Nephron progenitor cell (in vitro differentiated cells): ENCODE data around the gene NDOR1.

Experiments used
- DNase-seq: peaks from one replicate; pipeline ENCODE4 v3.0.0; 2021
- H3K27ac Mint-ChIP-seq: 2 replicates; pipeline ENCODE4 v1.8.0; 2021; ENCODE audit warnings: mild to moderate bottlenecking, moderate library complexity, mixed read lengths
- H3K27me3 Mint-ChIP-seq: 2 replicates; pipeline ENCODE4 v1.8.0; 2021; ENCODE audit warnings: mild to moderate bottlenecking, low read depth, mixed read lengths; ENCODE audit not compliant: poor library complexity
- H3K36me3 Mint-ChIP-seq: 2 replicates; pipeline ENCODE4 v1.8.0; 2021; ENCODE audit warnings: low read depth, mixed read lengths
- H3K4me1 Mint-ChIP-seq: 2 replicates; pipeline ENCODE4 v1.8.0; 2021; ENCODE audit warnings: mixed read lengths
- H3K4me3 Mint-ChIP-seq: 2 replicates; pipeline ENCODE4 v1.8.0; 2021; ENCODE audit warnings: mild to moderate bottlenecking, moderate library complexity, mixed read lengths
- H3K9me3 Mint-ChIP-seq: 2 replicates; pipeline ENCODE4 v1.8.0; 2021; ENCODE audit warnings: mild to moderate bottlenecking, moderate library complexity, mixed read lengths
- CTCF ChIP-seq: fragments of 200-600 bp; sonication (generic); IDR thresholded peaks from 2 replicates; pipeline ENCODE4 v1.5.0; 2021; ENCODE audit warnings: antibody characterized with exemption

Gene NDOR1

GRCh38 chr9:137163805-137164204, 41.7 kb upstream of the NDOR1 start:
- Mint-ChIP-seq H3K4me3 (peak overlapping the region; percentile 71), H3K27me3 (peaks cover 100% of the 10 kb centered on the region), H3K4me1 (no peaks in the 10 kb centered on the region), H3K36me3 (no peaks in the 10 kb centered on the region), H3K27ac (no peak overlapping the region), H3K9me3 (no peaks in the 10 kb centered on the region)
- DNase-seq, result no peak
- TF ChIP-seq CTCF, result no peak

- H3K4me1 Mint-ChIP-seq, result no peaks in the 10 kb centered on the region
- H3K4me3 Mint-ChIP-seq, result no peak overlapping the region
- DNase-seq, result no peak
- H3K36me3 Mint-ChIP-seq, result no peaks in the 10 kb centered on the region
- H3K27me3 Mint-ChIP-seq, result peaks cover 95% of the 10 kb centered on the region
- no peaks in the 10 kb centered on the region for H3K9me3 Mint-ChIP-seq
- TF ChIP-seq CTCF, result no peak
- H3K27ac Mint-ChIP-seq, result no peak overlapping the region
These were observed 40.9 kb upstream of the NDOR1 start for GRCh38 chr9:137164370-137165249.

GRCh38 chr9:137165250-137165836, 40.2 kb upstream of the NDOR1 start:
- Mint-ChIP-seq H3K27ac (no peak overlapping the region), H3K4me1 (no peaks in the 10 kb centered on the region), H3K9me3 (no peaks in the 10 kb centered on the region), H3K27me3 (peaks cover 94% of the 10 kb centered on the region), H3K36me3 (no peaks in the 10 kb centered on the region), H3K4me3 (no peak overlapping the region)
- no peak for DNase-seq
- no peak for TF ChIP-seq CTCF

GRCh38 chr9:137166380-137167229, 38.9 kb upstream of the NDOR1 start:
- no peak for TF ChIP-seq CTCF
- H3K4me3 Mint-ChIP-seq, result no peak overlapping the region
- H3K4me1 Mint-ChIP-seq, result no peaks in the 10 kb centered on the region
- DNase-seq, result no peak
- no peaks in the 10 kb centered on the region for H3K9me3 Mint-ChIP-seq
- H3K27me3 Mint-ChIP-seq, result peaks cover 94% of the 10 kb centered on the region
- H3K36me3 Mint-ChIP-seq, result no peaks in the 10 kb centered on the region
- no peak overlapping the region for H3K27ac Mint-ChIP-seq

GRCh38 chr9:137167277-137167746, 38.2 kb upstream of the NDOR1 start:
- peaks cover 94% of the 10 kb centered on the region for H3K27me3 Mint-ChIP-seq
- H3K9me3 Mint-ChIP-seq, result no peaks in the 10 kb centered on the region
- H3K4me1 Mint-ChIP-seq, result no peaks in the 10 kb centered on the region
- TF ChIP-seq CTCF, result no peak
- H3K4me3 Mint-ChIP-seq, result no peak overlapping the region
- no peak overlapping the region for H3K27ac Mint-ChIP-seq
- no peaks in the 10 kb centered on the region for H3K36me3 Mint-ChIP-seq
- no peak for DNase-seq
